PFSK-1 (cell line): ENCODE data around the gene YAF2. TPM values are rescaled to one million over a fixed set of nuclear protein-coding genes. Genes with fewer than 3 reads are reported as not detected.

Experiments used
- FOXP2 ChIP-seq: optimal IDR thresholded peaks from 2 replicates; pipeline ENCODE3; 2011; ENCODE audit warnings: borderline replicate concordance, control low read depth, inconsistent platforms; ENCODE audit not compliant: insufficient read depth; ENCODE audit errors: extremely low read length, extremely low read depth
- POLR2AphosphoS5 ChIP-seq: IDR thresholded peaks from 2 replicates; pipeline ENCODE4 v1.6.1; 2012; ENCODE audit warnings: low read depth, mild to moderate bottlenecking, control low read depth, low read length, moderate library complexity
- REST ChIP-seq, 2 experiments: IDR thresholded peaks; 2 replicates each; pipeline versions ENCODE4 v1.6.1 to v1.8.0; 2011 to 2012; ENCODE audit warnings: low read depth in 2 of 2, low read length in 2 of 2, control low read depth in 1 of 2, inconsistent platforms in 1 of 2, mild to moderate bottlenecking in 1 of 2, moderate library complexity in 1 of 2; ENCODE audit not compliant: insufficient read depth in 1 of 2
- SIN3A ChIP-seq: IDR thresholded peaks from 2 replicates; pipeline ENCODE4 v1.6.1; 2012; ENCODE audit warnings: mild to moderate bottlenecking, low read length, moderate library complexity, borderline replicate concordance; ENCODE audit not compliant: insufficient read depth
- TAF1 ChIP-seq: IDR thresholded peaks from 2 replicates; pipeline ENCODE4 v1.6.1; 2012; ENCODE audit warnings: low read length, control low read depth, borderline replicate concordance; ENCODE audit not compliant: insufficient read depth
- polyA plus RNA-seq: library from polyadenylated mRNA; unstranded; fragments of >200 nt; gene quantifications from one replicate; pipeline ENCODE4 v1.2.1, GENCODE V29; 2012; ENCODE audit warnings: low read depth, missing spikeins; ENCODE audit not compliant: insufficient read length

The YAF2 gene
- polyA plus RNA-seq: 30.2 TPM

GRCh38 chr12:42238240-42239140 is at the start of gene YAF2:
YAF2 (minus strand) TSS chr12:42238248; CDS start chr12:42238180, 68 bp downstream.
- no peak for TF ChIP-seq POLR2AphosphoS5
- TF ChIP-seq SIN3A: no peak
- no peak for TF ChIP-seq REST (IDR thresholded peaks at IDR 0.05; ENCODE audit: insufficient read depth in 1 of 2, low read depth in 2 of 2, low read length in 2 of 2)
- TF ChIP-seq TAF1: peak; percentile 14; the same call in 1 of the 2 replicates

GRCh38 chr12:42286741-42287140 is 48.7 kb upstream of the YAF2 start:
- TF ChIP-seq SIN3A: no peak
- no peak for TF ChIP-seq REST (IDR thresholded peaks at IDR 0.05; ENCODE audit: insufficient read depth in 1 of 2, low read depth in 2 of 2, low read length in 2 of 2)
- TF ChIP-seq POLR2AphosphoS5: no peak
- no peak for TF ChIP-seq TAF1
- TF ChIP-seq FOXP2: no peak

GRCh38 chr12:42285431-42285830 is 47.4 kb upstream of the YAF2 start:
- TF ChIP-seq POLR2AphosphoS5 (no peak), SIN3A (no peak), REST (IDR thresholded peaks at IDR 0.05; ENCODE audit: insufficient read depth in 1 of 2, low read depth in 2 of 2, low read length in 2 of 2) (no peak), TAF1 (no peak), FOXP2 (no peak)

GRCh38 chr12:42284876-42285275 is 46.8 kb upstream of the YAF2 start:
- TF ChIP-seq POLR2AphosphoS5: no peak
- TF ChIP-seq FOXP2: no peak
- no peak for TF ChIP-seq REST (IDR thresholded peaks at IDR 0.05; ENCODE audit: insufficient read depth in 1 of 2, low read depth in 2 of 2, low read length in 2 of 2)
- TF ChIP-seq SIN3A: no peak
- no peak for TF ChIP-seq TAF1
